Thoracic aorta (tissue), 2 donors: Measurements from ENCODE around the gene KASH5. TPM values are rescaled to one million over a fixed set of nuclear protein-coding genes. Genes with fewer than 3 reads are reported as not detected.

Source experiments
- ATAC-seq: fragments of 150-250 bp; one replicate; pipeline ENCODE4 v1.8.0; 2017; ENCODE audit warnings: low read depth; ENCODE audit not compliant: insufficient number of reproducible peaks, low FRiP score
- DNase-seq: peaks from one replicate; pipeline ENCODE4 v3.0.0-alpha.2; 2020; ENCODE audit warnings: low spot score
- H3K27ac ChIP-seq, 2 donors: fragments of 200-600 bp; sonication (generic); 1 replicate in 1 of 2; 2 replicates in 1 of 2; pipeline ENCODE4 v1.5.1; 2016; ENCODE audit warnings: mild to moderate bottlenecking in 2 of 2, moderate library complexity in 2 of 2
- H3K27me3 ChIP-seq: fragments of 200-600 bp; sonication (generic); replicated peaks from 2 replicates; pipeline ENCODE4 v1.6.0; 2016; ENCODE audit warnings: mild to moderate bottlenecking; ENCODE audit not compliant: insufficient read depth
- H3K36me3 ChIP-seq: fragments of 200-600 bp; sonication (generic); one replicate; pipeline ENCODE4 v1.5.1; 2016
- H3K4me1 ChIP-seq, 2 donors: fragments of 200-600 bp; sonication (generic); 1 replicate in 1 of 2; 2 replicates in 1 of 2; pipeline versions ENCODE4 v1.5.1 to v1.6.0; 2016; ENCODE audit warnings: low read depth in 2 of 2, mild to moderate bottlenecking in 1 of 2; ENCODE audit not compliant: control insufficient read depth in 1 of 2
- H3K4me3 ChIP-seq: fragments of 200-600 bp; sonication (generic); 2 replicates; pipeline ENCODE4 v1.5.1; 2016; ENCODE audit warnings: mild to moderate bottlenecking
- H3K9me3 ChIP-seq: fragments of 200-600 bp; sonication (generic); 2 replicates; pipeline ENCODE4 v1.5.1; 2016
- CTCF ChIP-seq: fragments of 200-600 bp; sonication (generic); IDR thresholded peaks from one replicate; pipeline ENCODE4 v1.5.1; 2019; ENCODE audit warnings: antibody characterized with exemption
- total RNA-seq, 2 donors: library from RNA; depleted of rRNA; stranded (reverse); fragments of >200 nt; gene quantifications; one replicate each; pipeline versions ENCODE4 v1.1.0 to v1.2.3, GENCODE V29; 2016

KASH5 gene
- total RNA-seq, 2 donors from 2014 or later = not detected

- H3K9me3 ChIP-seq = no peaks in the 10 kb centered on the region
- peak within 1 kb of the TSS; percentile 94 to 97 for H3K27ac ChIP-seq
- peak; percentile 84 for ATAC-seq
- no peaks in the 10 kb centered on the region for H3K36me3 ChIP-seq
- DNase-seq = peak; percentile 99
- TF ChIP-seq CTCF = no peak
- peak within 1 kb of the TSS; percentile 73 for H3K4me3 ChIP-seq
- H3K27me3 ChIP-seq = no peaks in the 10 kb centered on the region
- peaks cover 8 to 9% of the 10 kb centered on the region in 2 donors for H3K4me1 ChIP-seq
These were observed 63.6 kb downstream of the KASH5 start, which contains the start of gene PIH1D1 for GRCh38 chr19:49451430-49452181. Gene PIH1D1, minus strand, starts transcription at chr19:49451814. Its CDS starts 240 bp downstream, at chr19:49451574.

- H3K36me3 ChIP-seq = no peaks in the 10 kb centered on the region
- peaks cover 8 to 9% of the 10 kb centered on the region in 2 donors for H3K4me1 ChIP-seq
- ATAC-seq (peak; percentile 78), DNase-seq (peak; percentile 97)
- H3K27ac ChIP-seq = peak within 1 kb of the TSS; percentile 94 to 97
- no peaks in the 10 kb centered on the region for H3K27me3 ChIP-seq
- TF ChIP-seq CTCF = no peak
- peak within 1 kb of the TSS; percentile 73 for H3K4me3 ChIP-seq
- no peaks in the 10 kb centered on the region for H3K9me3 ChIP-seq
These were observed 65.1 kb downstream of the KASH5 start, which contains the start of gene ALDH16A1 for GRCh38 chr19:49453013-49453756. Gene ALDH16A1, plus strand, starts transcription at chr19:49453225. Its CDS starts 107 bp downstream, at chr19:49453332.

GRCh38 chr19:49453757-49454240 lies 65.8 kb downstream of the KASH5 start:
- Histone ChIP-seq H3K27me3 (no peaks in the 10 kb centered on the region), H3K4me3 (peak overlapping the region; percentile 73), H3K36me3 (no peaks in the 10 kb centered on the region), H3K4me1 (peaks cover 8 to 9% of the 10 kb centered on the region in 2 donors), H3K9me3 (no peaks in the 10 kb centered on the region), H3K27ac (peak overlapping the region; percentile 94 to 97)
- ATAC-seq (no peak), DNase-seq (no peak)
- TF ChIP-seq CTCF = no peak

- TF ChIP-seq CTCF = no peak
- ATAC-seq (no peak), DNase-seq (no peak)
- H3K9me3 ChIP-seq = no peaks in the 10 kb centered on the region
- H3K4me1 ChIP-seq = peaks cover 6 to 8% of the 10 kb centered on the region in 2 donors
- no peak overlapping the region for H3K4me3 ChIP-seq
- H3K27ac ChIP-seq = no peak overlapping the region
- H3K27me3 ChIP-seq = no peaks in the 10 kb centered on the region
- peaks cover 11% of the 10 kb centered on the region for H3K36me3 ChIP-seq
These were observed 67.7 kb downstream of the KASH5 start for GRCh38 chr19:49455773-49456172.

GRCh38 chr19:49456326-49456725 lies 68.3 kb downstream of the KASH5 start:
- TF ChIP-seq CTCF = no peak
- H3K27ac ChIP-seq = no peak overlapping the region
- ATAC-seq (no peak), DNase-seq (no peak)
- no peak overlapping the region for H3K4me3 ChIP-seq
- peaks cover 11% of the 10 kb centered on the region for H3K36me3 ChIP-seq
- peaks cover 5 to 8% of the 10 kb centered on the region in 2 donors for H3K4me1 ChIP-seq
- no peaks in the 10 kb centered on the region for H3K9me3 ChIP-seq
- H3K27me3 ChIP-seq = no peaks in the 10 kb centered on the region
